Omental fat pad (tissue), 4 donors: ENCODE data around the gene DHCR7. TPM values are rescaled to one million over a fixed set of nuclear protein-coding genes. Genes with fewer than 3 reads are reported as not detected.

Source experiments
- ATAC-seq: fragments of 150-250 bp; one replicate; pipeline ENCODE4 v1.9.1; 2016; ENCODE audit warnings: mild to moderate bottlenecking, moderate library complexity; ENCODE audit not compliant: low FRiP score
- DNase-seq: peaks from one replicate; pipeline ENCODE4 v3.0.0-alpha.2; 2019; ENCODE audit warnings: low spot score
- CTCF ChIP-seq, 3 donors: fragments of 450-650 bp; IDR thresholded peaks; one replicate each; pipeline ENCODE4 v1.5.1; 2016 to 2017; ENCODE audit warnings: antibody characterized with exemption in 3 of 3, mild to moderate bottlenecking in 3 of 3, moderate library complexity in 2 of 3
- total RNA-seq, 4 donors: library from RNA; depleted of rRNA; stranded (reverse); fragments of >200 nt; gene quantifications; one replicate each; pipeline ENCODE4 v1.1.0, GENCODE V29; 2016

DHCR7 gene
- total RNA-seq, 4 donors from 2014 or later: 12.9 to 76.5 (median 37.4) TPM

GRCh38 chr11:71463331-71464211, 15.4 kb upstream of the DHCR7 start:
- ATAC-seq: no peak
- DNase-seq: no peak
- TF ChIP-seq CTCF (IDR thresholded peaks at IDR 0.05): no peak

GRCh38 chr11:71462726-71463125, 14.5 kb upstream of the DHCR7 start:
- DNase-seq: no peak
- ATAC-seq: no peak
- TF ChIP-seq CTCF (IDR thresholded peaks at IDR 0.05): no peak

DNA sequence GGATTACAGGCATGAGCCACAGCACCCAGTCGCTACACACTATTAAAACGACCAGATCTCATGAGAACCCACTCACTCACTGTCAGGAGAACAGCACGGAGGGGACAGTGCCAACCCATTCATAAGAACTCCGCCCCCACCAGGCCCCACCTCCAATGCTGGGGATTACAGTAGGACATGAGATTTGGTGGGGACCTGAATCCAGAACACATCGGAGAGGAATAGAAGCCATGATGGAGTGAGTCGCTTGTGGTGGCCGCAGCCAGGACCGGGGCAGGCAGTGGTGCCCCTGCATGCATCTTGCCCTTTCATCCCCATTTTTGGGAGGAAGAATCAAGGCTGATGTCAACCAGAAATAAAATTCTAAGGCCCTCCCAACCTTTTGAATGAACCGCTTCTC, 13.5 kb upstream of the DHCR7 start:
- ATAC-seq: no peak
- no peak for DNase-seq
- no peak for TF ChIP-seq CTCF (IDR thresholded peaks at IDR 0.05)

DNA sequence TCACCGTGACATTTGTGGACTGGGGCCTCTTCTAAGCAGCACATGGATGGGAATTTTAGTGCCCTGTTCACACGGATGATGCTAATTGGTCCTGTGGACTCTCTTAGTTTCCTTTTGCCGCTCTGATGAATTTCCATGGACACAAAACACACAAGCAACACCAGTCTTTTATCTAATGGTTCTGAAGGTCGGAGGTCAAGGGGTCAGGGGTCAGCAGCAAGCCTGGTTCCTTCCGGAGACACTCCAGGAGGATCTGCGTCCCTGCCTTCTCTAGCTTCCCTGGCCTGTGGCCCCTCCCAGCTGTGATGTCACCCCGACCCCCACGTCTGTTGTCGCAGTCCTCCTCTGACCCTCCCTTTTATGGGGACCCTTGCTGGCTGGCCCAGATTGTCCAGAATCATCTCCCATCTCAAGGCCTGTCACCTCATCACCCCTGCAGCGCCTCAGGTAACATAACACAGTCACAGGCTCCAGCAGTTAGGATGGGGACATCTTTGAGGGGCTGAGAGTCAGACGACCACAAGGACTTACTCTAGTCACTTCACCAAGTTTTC, 11.7 kb upstream of the DHCR7 start:
- TF ChIP-seq CTCF (IDR thresholded peaks at IDR 0.05): no peak
- no peak for DNase-seq
- no peak for ATAC-seq

GRCh38 chr11:71459076-71459766, 11.0 kb upstream of the DHCR7 start:
- ATAC-seq: no peak
- TF ChIP-seq CTCF (IDR thresholded peaks at IDR 0.05): no peak
- no peak for DNase-seq

DNA sequence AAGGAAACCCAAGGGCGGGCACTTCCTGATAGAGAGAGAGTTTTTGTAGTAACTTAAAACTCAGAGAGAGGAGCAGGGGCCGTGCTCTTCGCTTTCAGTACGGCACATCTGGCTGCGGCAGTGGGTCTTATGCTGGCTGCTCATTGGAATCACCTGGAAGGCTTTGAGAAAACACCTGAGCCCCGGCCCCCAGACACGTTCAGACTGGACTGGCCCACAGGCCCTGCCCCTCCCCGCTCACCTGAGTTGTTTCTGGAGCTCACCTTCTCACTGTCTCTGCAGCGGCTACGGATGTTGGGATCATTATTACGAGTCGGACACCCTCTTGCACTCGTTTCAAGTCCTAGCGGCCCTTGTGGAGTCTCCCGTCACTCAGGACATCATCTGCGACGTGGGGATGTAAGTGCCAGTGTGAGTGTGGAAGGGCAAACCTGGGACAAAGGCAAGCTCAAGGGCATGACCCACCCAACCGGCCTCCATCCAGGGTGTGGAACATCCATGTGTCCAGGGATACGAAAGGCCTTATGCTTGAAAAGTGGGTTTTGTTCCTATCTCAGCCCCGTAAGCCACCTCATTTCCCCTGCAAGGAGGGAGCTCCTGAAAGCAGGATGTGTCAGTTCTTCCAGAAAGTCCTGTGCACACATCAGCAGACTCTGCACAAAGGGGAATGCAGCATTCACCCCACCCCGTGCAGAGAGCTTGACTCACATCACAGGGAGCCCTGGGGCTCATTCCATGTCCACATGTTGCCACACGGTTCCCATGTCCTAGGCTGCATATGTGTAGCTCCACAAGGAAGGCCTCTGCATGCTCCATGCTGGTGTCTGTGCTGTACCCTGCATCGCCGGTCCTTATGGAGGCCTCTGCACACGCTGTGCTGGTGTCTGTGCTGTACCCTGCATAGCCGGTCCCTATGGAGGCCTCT, 10.2 kb upstream of the DHCR7 start:
- DNase-seq: no peak
- ATAC-seq: no peak
- no peak for TF ChIP-seq CTCF (IDR thresholded peaks at IDR 0.05)
